SU-DHL-6 (cell line): ENCODE results near the gene CDKAL1.

Source experiments
- H2AFZ ChIP-seq: fragments of 200-600 bp; sonication (generic); 2 replicates; pipeline ENCODE4 v1.6.1; 2014; ENCODE audit warnings: low read depth, mild to moderate bottlenecking, moderate library complexity, mixed read lengths, antibody characterized with exemption, low read length; ENCODE audit not compliant: severe bottlenecking
- H3F3A ChIP-seq: fragments of 200-600 bp; shearing (Covaris generic); 2 replicates; pipeline ENCODE4 v1.6.0; 2016; ENCODE audit warnings: antibody characterized with exemption, mild to moderate bottlenecking; ENCODE audit not compliant: insufficient read depth
- H3K27ac ChIP-seq: fragments of 200-600 bp; sonication (generic); 2 replicates; pipeline ENCODE4 v1.5.1; 2016; ENCODE audit warnings: low read depth, mild to moderate bottlenecking, low read length, moderate library complexity, mixed read lengths
- H3K27me3 ChIP-seq: fragments of 200-600 bp; sonication (generic), shearing (Covaris generic); 2 replicates; pipeline ENCODE4 v1.6.0; 2014; ENCODE audit warnings: mild to moderate bottlenecking, low read length
- H3K36me3 ChIP-seq: fragments of 200-600 bp; sonication (generic); 2 replicates; pipeline ENCODE4 v1.6.1; 2014; ENCODE audit warnings: mild to moderate bottlenecking, low read length, mixed read lengths
- H3K4me2 ChIP-seq: fragments of 300-600, 200-600 bp; shearing (Covaris generic), sonication (generic); 2 replicates; pipeline ENCODE4 v1.6.0; 2014; ENCODE audit warnings: low read length, low read depth, mild to moderate bottlenecking; ENCODE audit not compliant: poor library complexity, severe bottlenecking
- H3K4me3 ChIP-seq: fragments of 200-600 bp; sonication (generic); 2 replicates; pipeline ENCODE4 v1.5.1; 2014; ENCODE audit warnings: antibody characterized with exemption, low read length, mild to moderate bottlenecking, mixed read lengths; ENCODE audit not compliant: insufficient read depth, poor library complexity, severe bottlenecking
- H3K79me2 ChIP-seq: fragments of 200-600 bp; sonication (generic); 2 replicates; pipeline ENCODE4 v1.6.1; 2014; ENCODE audit warnings: mild to moderate bottlenecking, low read length, moderate library complexity; ENCODE audit not compliant: insufficient read depth
- H3K9ac ChIP-seq: fragments of 200-600 bp; sonication (generic); 2 replicates; pipeline ENCODE4 v1.7.0; 2014; ENCODE audit warnings: mild to moderate bottlenecking, low read length
- H3K9me2 ChIP-seq: fragments of 200-600 bp; sonication (generic); replicated peaks from 2 replicates; pipeline ENCODE4 v1.6.1; 2014; ENCODE audit warnings: low read length; ENCODE audit not compliant: insufficient read depth
- H3K9me3 ChIP-seq: fragments of 200-600 bp; sonication (generic); 2 replicates; pipeline ENCODE4 v1.6.1; 2014; ENCODE audit warnings: low read length, mixed read lengths; ENCODE audit not compliant: insufficient read depth
- H4K20me1 ChIP-seq: fragments of 200-600 bp; sonication (generic); 2 replicates; pipeline ENCODE4 v1.6.1; 2014; ENCODE audit warnings: low read depth, mild to moderate bottlenecking, antibody characterized with exemption, low read length, moderate library complexity, mixed read lengths
- EZH2phosphoT487 ChIP-seq: fragments of 200-600 bp; sonication (generic), shearing (Covaris generic); conservative IDR thresholded peaks from 2 replicates; pipeline ENCODE4 v1.6.1; 2018; ENCODE audit warnings: mild to moderate bottlenecking, antibody characterized with exemption, low read length, moderate library complexity, mixed read lengths
- TF ChIP-seq, protein P1 (sequence below): fragments of 200-600 bp; sonication (generic); IDR thresholded peaks from one replicate; pipeline ENCODE4 v1.5.1; 2017; ENCODE audit warnings: antibody characterized with exemption, mild to moderate bottlenecking, low read length, moderate library complexity; ENCODE audit not compliant: insufficient read depth, poor library complexity, severe bottlenecking

CDKAL1 gene

DNA sequence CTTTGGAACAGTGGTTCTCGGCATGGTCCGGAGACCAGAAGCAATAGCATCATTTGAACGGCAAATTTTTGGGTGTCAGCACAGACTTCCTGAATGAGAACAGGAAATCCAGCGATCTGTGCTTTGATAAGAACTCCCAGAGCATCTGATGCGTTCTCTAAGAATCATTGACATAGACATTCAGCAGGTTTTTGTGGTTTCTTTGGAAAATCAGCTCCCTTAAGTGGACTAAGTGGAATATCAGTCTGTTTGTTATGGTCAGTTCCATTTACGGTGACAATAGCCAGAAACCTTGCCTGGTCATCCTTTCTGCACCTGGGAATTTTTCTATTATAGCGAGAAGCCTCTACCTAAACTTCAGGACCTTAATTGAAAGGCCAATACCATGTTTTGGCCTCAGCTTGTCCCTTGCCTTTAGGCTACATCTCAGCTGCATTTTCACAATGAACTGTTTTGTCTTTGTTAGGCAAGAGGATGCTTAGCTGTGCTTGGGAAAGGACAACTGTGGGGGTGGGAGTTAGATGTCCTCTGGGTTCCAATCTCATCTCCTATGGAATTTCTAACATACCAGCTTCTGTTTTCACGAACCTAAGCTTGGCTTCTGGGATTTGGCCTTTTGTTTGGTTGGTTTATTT is 299.7 kb downstream of the CDKAL1 start:
- H3K79me2 ChIP-seq = no peaks in the 10 kb centered on the region
- no peaks in the 10 kb centered on the region for H3K9me2 ChIP-seq
- H3K27ac ChIP-seq = no peak overlapping the region
- H3K27me3 ChIP-seq = no peaks in the 10 kb centered on the region
- H3K9me3 ChIP-seq = no peaks in the 10 kb centered on the region
- no peak for TF ChIP-seq EZH2phosphoT487
- TF ChIP-seq, protein P1, sequence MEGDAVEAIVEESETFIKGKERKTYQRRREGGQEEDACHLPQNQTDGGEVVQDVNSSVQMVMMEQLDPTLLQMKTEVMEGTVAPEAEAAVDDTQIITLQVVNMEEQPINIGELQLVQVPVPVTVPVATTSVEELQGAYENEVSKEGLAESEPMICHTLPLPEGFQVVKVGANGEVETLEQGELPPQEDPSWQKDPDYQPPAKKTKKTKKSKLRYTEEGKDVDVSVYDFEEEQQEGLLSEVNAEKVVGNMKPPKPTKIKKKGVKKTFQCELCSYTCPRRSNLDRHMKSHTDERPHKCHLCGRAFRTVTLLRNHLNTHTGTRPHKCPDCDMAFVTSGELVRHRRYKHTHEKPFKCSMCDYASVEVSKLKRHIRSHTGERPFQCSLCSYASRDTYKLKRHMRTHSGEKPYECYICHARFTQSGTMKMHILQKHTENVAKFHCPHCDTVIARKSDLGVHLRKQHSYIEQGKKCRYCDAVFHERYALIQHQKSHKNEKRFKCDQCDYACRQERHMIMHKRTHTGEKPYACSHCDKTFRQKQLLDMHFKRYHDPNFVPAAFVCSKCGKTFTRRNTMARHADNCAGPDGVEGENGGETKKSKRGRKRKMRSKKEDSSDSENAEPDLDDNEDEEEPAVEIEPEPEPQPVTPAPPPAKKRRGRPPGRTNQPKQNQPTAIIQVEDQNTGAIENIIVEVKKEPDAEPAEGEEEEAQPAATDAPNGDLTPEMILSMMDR = no peak
- no peaks in the 10 kb centered on the region for H3F3A ChIP-seq
- H4K20me1 ChIP-seq = no peaks in the 10 kb centered on the region
- no peak overlapping the region for H3K4me3 ChIP-seq
- H3K36me3 ChIP-seq = no peaks in the 10 kb centered on the region
- no peak overlapping the region for H3K4me2 ChIP-seq
- no peak overlapping the region for H3K9ac ChIP-seq
- H2AFZ ChIP-seq = no peak overlapping the region

DNA sequence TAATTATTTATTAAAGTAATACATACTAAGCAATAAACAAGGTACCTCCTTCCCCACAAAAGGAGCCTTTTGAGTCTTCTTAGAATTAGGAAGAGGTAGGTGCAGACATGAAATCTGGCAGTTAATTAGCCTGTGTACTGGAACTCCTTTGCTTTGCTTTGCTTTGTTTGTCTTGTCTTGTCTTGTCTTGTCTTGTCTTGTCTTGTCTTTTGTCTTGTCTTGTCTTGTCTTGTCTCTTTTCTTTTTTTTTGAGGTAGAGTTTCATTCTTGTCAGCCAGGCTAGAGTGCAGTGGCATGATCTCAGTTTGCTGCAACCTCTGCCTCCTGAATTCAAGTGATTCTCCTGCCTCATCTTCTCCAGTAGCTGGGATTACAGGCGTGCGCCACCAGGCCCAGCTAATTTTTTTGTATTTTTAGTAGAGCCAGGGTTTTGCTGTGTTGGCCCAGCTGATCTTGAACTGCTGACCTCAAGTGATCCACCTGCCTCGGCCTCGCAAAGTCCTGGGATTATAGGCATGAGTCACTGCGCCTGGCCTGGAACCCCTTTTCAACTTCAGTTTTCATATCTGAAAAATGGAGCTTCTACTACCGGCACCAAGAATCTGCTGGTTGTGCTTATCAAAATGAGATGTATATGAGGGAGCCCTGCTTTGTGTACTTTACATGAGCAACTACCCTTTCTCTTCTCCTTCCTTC is 301.2 kb downstream of the CDKAL1 start:
- H3K27ac ChIP-seq = no peak overlapping the region
- H3K9me2 ChIP-seq = no peaks in the 10 kb centered on the region
- no peaks in the 10 kb centered on the region for H3K27me3 ChIP-seq
- H2AFZ ChIP-seq = no peak overlapping the region
- no peak overlapping the region for H3K4me3 ChIP-seq
- no peak overlapping the region for H3K4me2 ChIP-seq
- no peaks in the 10 kb centered on the region for H3K9me3 ChIP-seq
- H3K36me3 ChIP-seq = no peaks in the 10 kb centered on the region
- H3F3A ChIP-seq = no peaks in the 10 kb centered on the region
- TF ChIP-seq, protein P1 = no peak
- TF ChIP-seq EZH2phosphoT487 = no peak
- no peaks in the 10 kb centered on the region for H4K20me1 ChIP-seq
- no peaks in the 10 kb centered on the region for H3K79me2 ChIP-seq
- no peak overlapping the region for H3K9ac ChIP-seq

DNA sequence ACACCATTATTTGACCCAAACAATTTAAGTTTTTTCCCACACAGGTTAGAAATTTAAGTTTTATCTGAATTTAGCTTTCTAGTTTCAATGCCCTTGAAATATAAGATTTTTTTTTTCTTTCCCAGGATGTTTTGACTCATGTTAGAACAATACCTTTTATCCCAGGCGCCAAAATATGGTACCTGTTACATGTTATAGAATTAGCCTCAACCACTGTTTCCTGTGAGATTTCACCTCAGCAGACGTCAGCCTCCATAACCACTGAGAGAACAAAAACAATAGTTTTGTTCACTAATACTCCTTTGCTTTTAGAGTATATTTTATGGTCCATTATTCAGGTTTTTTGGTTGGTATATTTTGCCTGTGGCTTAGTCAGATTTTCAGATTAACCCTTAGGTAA is 302.9 kb downstream of the CDKAL1 start:
- Histone ChIP-seq H3K9me2 (no peaks in the 10 kb centered on the region), H2AFZ (no peak overlapping the region)

More for the DNA sequence above, 302.9 kb downstream of the CDKAL1 start:
- no peaks in the 10 kb centered on the region for H3K79me2 ChIP-seq
- H3K27me3 ChIP-seq = no peaks in the 10 kb centered on the region
- H3K27ac ChIP-seq = no peak overlapping the region
- TF ChIP-seq, protein P1 = no peak
- TF ChIP-seq EZH2phosphoT487 = no peak
- H3K36me3 ChIP-seq = no peaks in the 10 kb centered on the region
- no peak overlapping the region for H3K4me2 ChIP-seq
- H3K9me3 ChIP-seq = no peaks in the 10 kb centered on the region
- no peaks in the 10 kb centered on the region for H3F3A ChIP-seq
- H3K9ac ChIP-seq = no peak overlapping the region
- no peaks in the 10 kb centered on the region for H4K20me1 ChIP-seq
- no peak overlapping the region for H3K4me3 ChIP-seq
